PFSK-1 (cell line): ENCODE measurements around the gene SKAP2.

ENCODE experiments used
- POLR2AphosphoS5 ChIP-seq: IDR thresholded peaks from 2 replicates; pipeline ENCODE4 v1.6.1; 2012; ENCODE audit warnings: low read depth, mild to moderate bottlenecking, control low read depth, low read length, moderate library complexity
- SIN3A ChIP-seq: IDR thresholded peaks from 2 replicates; pipeline ENCODE4 v1.6.1; 2012; ENCODE audit warnings: mild to moderate bottlenecking, low read length, moderate library complexity, borderline replicate concordance; ENCODE audit not compliant: insufficient read depth
- TAF1 ChIP-seq: IDR thresholded peaks from 2 replicates; pipeline ENCODE4 v1.6.1; 2012; ENCODE audit warnings: low read length, control low read depth, borderline replicate concordance; ENCODE audit not compliant: insufficient read depth
- TF ChIP-seq, protein P1 (sequence below), 2 experiments: IDR thresholded peaks; 2 replicates each; pipeline versions ENCODE4 v1.6.1 to v1.8.0; 2011 to 2012; ENCODE audit warnings: low read depth in 2 of 2, low read length in 2 of 2, control low read depth in 1 of 2, inconsistent platforms in 1 of 2, mild to moderate bottlenecking in 1 of 2, moderate library complexity in 1 of 2; ENCODE audit not compliant: insufficient read depth in 1 of 2

GRCh38 chr7:26862834-26863233 lies 1.6 kb downstream of the SKAP2 start:
- TF ChIP-seq, protein P1, sequence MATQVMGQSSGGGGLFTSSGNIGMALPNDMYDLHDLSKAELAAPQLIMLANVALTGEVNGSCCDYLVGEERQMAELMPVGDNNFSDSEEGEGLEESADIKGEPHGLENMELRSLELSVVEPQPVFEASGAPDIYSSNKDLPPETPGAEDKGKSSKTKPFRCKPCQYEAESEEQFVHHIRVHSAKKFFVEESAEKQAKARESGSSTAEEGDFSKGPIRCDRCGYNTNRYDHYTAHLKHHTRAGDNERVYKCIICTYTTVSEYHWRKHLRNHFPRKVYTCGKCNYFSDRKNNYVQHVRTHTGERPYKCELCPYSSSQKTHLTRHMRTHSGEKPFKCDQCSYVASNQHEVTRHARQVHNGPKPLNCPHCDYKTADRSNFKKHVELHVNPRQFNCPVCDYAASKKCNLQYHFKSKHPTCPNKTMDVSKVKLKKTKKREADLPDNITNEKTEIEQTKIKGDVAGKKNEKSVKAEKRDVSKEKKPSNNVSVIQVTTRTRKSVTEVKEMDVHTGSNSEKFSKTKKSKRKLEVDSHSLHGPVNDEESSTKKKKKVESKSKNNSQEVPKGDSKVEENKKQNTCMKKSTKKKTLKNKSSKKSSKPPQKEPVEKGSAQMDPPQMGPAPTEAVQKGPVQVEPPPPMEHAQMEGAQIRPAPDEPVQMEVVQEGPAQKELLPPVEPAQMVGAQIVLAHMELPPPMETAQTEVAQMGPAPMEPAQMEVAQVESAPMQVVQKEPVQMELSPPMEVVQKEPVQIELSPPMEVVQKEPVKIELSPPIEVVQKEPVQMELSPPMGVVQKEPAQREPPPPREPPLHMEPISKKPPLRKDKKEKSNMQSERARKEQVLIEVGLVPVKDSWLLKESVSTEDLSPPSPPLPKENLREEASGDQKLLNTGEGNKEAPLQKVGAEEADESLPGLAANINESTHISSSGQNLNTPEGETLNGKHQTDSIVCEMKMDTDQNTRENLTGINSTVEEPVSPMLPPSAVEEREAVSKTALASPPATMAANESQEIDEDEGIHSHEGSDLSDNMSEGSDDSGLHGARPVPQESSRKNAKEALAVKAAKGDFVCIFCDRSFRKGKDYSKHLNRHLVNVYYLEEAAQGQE (IDR thresholded peaks at IDR 0.05; ENCODE audit: insufficient read depth in 1 of 2, low read depth in 2 of 2, low read length in 2 of 2) = no peak
- no peak for TF ChIP-seq POLR2AphosphoS5
- TF ChIP-seq SIN3A = no peak
- no peak for TF ChIP-seq TAF1
